HEK293 (cell line): ENCODE results near the gene DKK2.

ENCODE experiments used
- CTCF ChIA-PET: fragments of 350-600 bp; formaldehyde crosslinking; extraction: SDS; loops from one replicate; lab custom pipeline; 2021; ENCODE audit warnings: antibody characterized with exemption; lab: Yijun Ruan, JAX
- POLR2A ChIA-PET: fragments of 300-600 bp; formaldehyde crosslinking; extraction: SDS; loops from one replicate; lab custom pipeline; 2020; ENCODE audit warnings: antibody characterized with exemption, inconsistent platforms; lab: Yijun Ruan, JAX
- H3K27ac ChIP-seq: fragments of 200-500 bp; sonication (Bioruptor generic); 2 replicates; pipeline ENCODE4 v1.5.1; 2014; ENCODE audit warnings: low read depth, low read length, control low read depth, inconsistent platforms; ENCODE audit errors: extremely low read depth
- H3K36me3 ChIP-seq, 2 experiments: fragments of 200-500 bp in 1 of 2; sonication (Bioruptor generic) in 1 of 2; 1 replicate in 1 of 2; 2 replicates in 1 of 2; pipeline ENCODE4 v1.5.1; 2014 to 2017; ENCODE audit warnings: inconsistent platforms in 2 of 2, low read length in 2 of 2; ENCODE audit not compliant: control insufficient read depth in 2 of 2, insufficient read depth in 1 of 2
- H3K4me1 ChIP-seq: fragments of 200-500 bp; sonication (Bioruptor generic); 2 replicates; pipeline ENCODE4 v1.5.1; 2014; ENCODE audit warnings: mild to moderate bottlenecking, low read length, inconsistent platforms; ENCODE audit not compliant: control insufficient read depth, insufficient read depth
- H3K4me3 ChIP-seq: 2 replicates; pipeline ENCODE4 v1.5.1; 2011; ENCODE audit warnings: low read depth, mild to moderate bottlenecking, control low read depth, low read length, moderate library complexity
- H3K9me3 ChIP-seq: fragments of 200-500 bp; sonication (Bioruptor generic); 2 replicates; pipeline ENCODE4 v1.5.1; 2014; ENCODE audit warnings: low read depth, low read length, inconsistent platforms; ENCODE audit not compliant: control insufficient read depth, insufficient read depth
- KLF8 ChIP-seq: fragments of 450-650 bp; formaldehyde crosslinking; IDR thresholded peaks from 2 replicates; pipeline ENCODE4 v1.5.1; 2016; ENCODE audit warnings: missing biosample characterization, missing genetic modification characterization
- SP7 ChIP-seq: fragments of 450-650 bp; formaldehyde crosslinking; IDR thresholded peaks from 2 replicates; pipeline ENCODE4 v1.5.1; 2016; ENCODE audit warnings: missing biosample characterization, missing genetic modification characterization
- ZEB2 ChIP-seq: fragments of 450-650 bp; formaldehyde crosslinking; IDR thresholded peaks from 2 replicates; pipeline ENCODE4 v1.5.1; 2016; ENCODE audit warnings: missing biosample characterization, missing genetic modification characterization
- ZFP37 ChIP-seq: fragments of 450-650 bp; formaldehyde crosslinking; IDR thresholded peaks from 2 replicates; pipeline ENCODE4 v1.5.1; 2016; ENCODE audit warnings: missing biosample characterization, missing genetic modification characterization
- ZNF133 ChIP-seq: fragments of 450-650 bp; formaldehyde crosslinking; IDR thresholded peaks from 2 replicates; pipeline ENCODE4 v1.5.1; 2016; ENCODE audit warnings: missing biosample characterization, missing genetic modification characterization
- ZNF174 ChIP-seq: fragments of 450-650 bp; formaldehyde crosslinking; IDR thresholded peaks from 2 replicates; pipeline ENCODE4 v1.5.0; 2017; ENCODE audit warnings: missing biosample characterization, mild to moderate bottlenecking, missing genetic modification characterization
- ZNF292 ChIP-seq: fragments of 450-650 bp; formaldehyde crosslinking; IDR thresholded peaks from 2 replicates; pipeline ENCODE4 v1.5.1; 2016; ENCODE audit warnings: low read depth, missing biosample characterization, missing genetic modification characterization, borderline replicate concordance
- ZNF335 ChIP-seq: fragments of 450-650 bp; formaldehyde crosslinking; conservative IDR thresholded peaks from 2 replicates; pipeline ENCODE4 v1.5.1; 2016; ENCODE audit warnings: missing biosample characterization, missing genetic modification characterization
- ZNF341 ChIP-seq: fragments of 450-650 bp; formaldehyde crosslinking; IDR thresholded peaks from 2 replicates; pipeline ENCODE4; 2016; ENCODE audit warnings: low read depth, missing biosample characterization, missing genetic modification characterization
- ZNF37A ChIP-seq: fragments of 450-650 bp; IDR thresholded peaks from 2 replicates; pipeline ENCODE4 v1.5.1; 2018; ENCODE audit warnings: missing biosample characterization, missing genetic modification characterization
- ZNF645 ChIP-seq: fragments of 450-650 bp; formaldehyde crosslinking; IDR thresholded peaks from 2 replicates; pipeline ENCODE4; 2016; ENCODE audit warnings: missing biosample characterization, missing genetic modification characterization
- ZNF654 ChIP-seq: fragments of 450-650 bp; formaldehyde crosslinking; IDR thresholded peaks from 2 replicates; pipeline ENCODE4 v1.5.1; 2016; ENCODE audit warnings: low read depth, missing biosample characterization, missing genetic modification characterization
- ZNF660 ChIP-seq: fragments of 450-650 bp; IDR thresholded peaks from 2 replicates; pipeline ENCODE4 v1.5.1; 2018; ENCODE audit warnings: missing biosample characterization, mild to moderate bottlenecking, missing genetic modification characterization
- ZNF776 ChIP-seq: fragments of 450-650 bp; formaldehyde crosslinking; IDR thresholded peaks from 2 replicates; pipeline ENCODE4 v1.5.0; 2017; ENCODE audit warnings: missing biosample characterization, missing genetic modification characterization, borderline replicate concordance
- ZSCAN30 ChIP-seq: fragments of 450-650 bp; IDR thresholded peaks from 2 replicates; pipeline ENCODE4 v1.5.1; 2018; ENCODE audit warnings: missing biosample characterization, mild to moderate bottlenecking, missing genetic modification characterization, moderate library complexity

Gene DKK2

DNA sequence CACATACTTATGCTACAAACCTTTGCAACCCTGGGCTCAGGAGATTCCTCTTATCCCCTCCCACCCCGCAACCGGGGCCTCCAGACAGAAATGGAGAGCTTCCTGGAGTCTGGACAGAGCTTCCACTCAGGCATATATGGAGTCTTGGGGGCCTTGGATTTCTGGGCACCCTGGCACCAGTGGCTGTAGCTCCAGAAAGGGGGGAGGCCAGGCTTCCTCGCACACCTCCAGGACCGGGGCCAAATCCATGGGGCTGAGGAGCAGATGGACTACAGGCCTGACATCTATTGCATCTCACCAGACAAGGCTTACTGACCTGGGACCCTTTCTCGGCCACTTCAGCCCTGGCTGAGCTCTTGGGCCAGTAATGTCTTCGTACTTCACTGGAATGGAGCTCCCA, 143.3 kb downstream of the DKK2 start (continued):
- TF ChIP-seq ZNF660 (tag by site-specific recombination) = no peak
- TF ChIP-seq ZNF133 (tag by site-specific recombination) = no peak
- TF ChIP-seq ZNF335 (tag by site-specific recombination) = no peak
- no peak for TF ChIP-seq ZNF292
- no peak for TF ChIP-seq ZEB2 (tag by site-specific recombination)
- no peak for TF ChIP-seq ZFP37 (tag by site-specific recombination)
- no peak for TF ChIP-seq ZNF341 (tag by site-specific recombination)
- TF ChIP-seq KLF8 (tag by site-specific recombination) = no peak
- TF ChIP-seq ZSCAN30 (tag by site-specific recombination) = no peak

GRCh38 chr4:106875340-106875739, 160.8 kb downstream of the DKK2 start:
- no peaks in the 10 kb centered on the region for H3K4me1 ChIP-seq
- ChIA-PET CTCF (interaction anchor here (1.1 kb wide), 1 partner anchor 68 kb away, joined by 3 read pairs; no protein-coding TSS in a partner anchor), POLR2A (no interaction called here)
- no peak overlapping the region for H3K4me3 ChIP-seq
- H3K27ac ChIP-seq = no peak overlapping the region
- no peaks in the 10 kb centered on the region for H3K36me3 ChIP-seq
- TF ChIP-seq SP7 (tag by site-specific recombination) (no peak), ZNF654 (tag by site-specific recombination) (no peak), ZNF37A (tag by site-specific recombination) (no peak), ZNF645 (tag by site-specific recombination) (no peak), ZNF776 (tag by site-specific recombination) (no peak), ZNF174 (tag by site-specific recombination) (no peak)
- H3K9me3 ChIP-seq = no peaks in the 10 kb centered on the region
